ENCODE results near the gene CALML3. TPM values are rescaled to one million over a fixed set of nuclear protein-coding genes. Genes with fewer than 3 reads are reported as not detected.

Gene CALML3
- total RNA-seq, 4 donors from 2014 or later = 196 to 799 (median 315) TPM

DNA sequence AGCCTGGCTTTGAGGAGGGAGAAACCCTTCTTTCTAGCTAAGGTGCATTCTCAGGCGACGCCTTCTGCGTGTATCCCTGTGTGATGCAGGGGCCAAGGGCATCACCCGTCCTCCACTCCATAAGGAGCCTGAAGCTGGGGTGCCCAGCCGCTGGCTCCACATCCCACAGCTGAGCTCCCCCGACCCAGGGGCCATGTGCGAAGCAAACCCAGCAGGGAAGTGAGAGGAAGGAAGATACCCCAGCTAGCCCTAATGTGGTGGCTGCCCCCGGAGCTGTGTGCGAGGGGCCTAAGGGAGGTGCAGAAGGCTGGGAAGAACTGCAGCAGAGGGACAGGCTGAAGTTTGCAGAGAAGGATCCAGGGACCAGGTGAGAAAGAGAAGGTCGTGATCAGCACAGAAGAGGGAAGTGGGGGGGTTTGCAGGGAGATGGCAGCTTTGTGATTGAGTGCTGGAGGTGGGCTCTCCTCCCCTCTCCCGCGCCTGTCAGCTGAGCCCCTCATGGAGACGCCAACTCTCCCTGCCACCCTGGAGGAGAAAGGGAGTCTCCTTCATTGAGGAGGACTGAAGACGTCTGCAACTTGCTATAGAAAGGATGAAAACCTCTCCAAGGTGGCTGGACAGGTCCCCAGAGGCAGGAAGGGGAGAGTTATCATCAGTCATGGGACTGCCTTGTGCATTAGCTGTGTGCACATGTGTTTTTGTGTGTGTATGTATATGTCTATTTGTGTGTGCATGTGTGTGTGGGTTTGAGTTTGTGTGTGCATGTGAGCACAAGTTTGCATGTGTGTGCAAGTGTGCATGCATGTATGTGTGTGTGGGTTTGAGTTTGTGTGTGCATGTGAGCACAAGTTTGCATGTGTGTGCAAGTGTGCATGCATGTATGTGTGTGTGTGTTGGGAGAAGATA, 21.9 kb upstream of the CALML3 start:
- Histone ChIP-seq H3K4me1 (peaks cover 38 to 98% (median 60%) of the 10 kb centered on the region in 3 donors), H3K36me3 (no peaks in the 10 kb centered on the region), H3K27ac (peak overlapping the region; percentile 37 to 92 (median 63)), H3K4me3 (no peak overlapping the region), H3K9me3 (no peaks in the 10 kb centered on the region), H3K27me3 (no peaks in the 10 kb centered on the region)
- WGBS, 2 donors = 50 to 84% methylated on average over 6 to 7 of the region's 14 CpGs
- TF ChIP-seq, protein P1, sequence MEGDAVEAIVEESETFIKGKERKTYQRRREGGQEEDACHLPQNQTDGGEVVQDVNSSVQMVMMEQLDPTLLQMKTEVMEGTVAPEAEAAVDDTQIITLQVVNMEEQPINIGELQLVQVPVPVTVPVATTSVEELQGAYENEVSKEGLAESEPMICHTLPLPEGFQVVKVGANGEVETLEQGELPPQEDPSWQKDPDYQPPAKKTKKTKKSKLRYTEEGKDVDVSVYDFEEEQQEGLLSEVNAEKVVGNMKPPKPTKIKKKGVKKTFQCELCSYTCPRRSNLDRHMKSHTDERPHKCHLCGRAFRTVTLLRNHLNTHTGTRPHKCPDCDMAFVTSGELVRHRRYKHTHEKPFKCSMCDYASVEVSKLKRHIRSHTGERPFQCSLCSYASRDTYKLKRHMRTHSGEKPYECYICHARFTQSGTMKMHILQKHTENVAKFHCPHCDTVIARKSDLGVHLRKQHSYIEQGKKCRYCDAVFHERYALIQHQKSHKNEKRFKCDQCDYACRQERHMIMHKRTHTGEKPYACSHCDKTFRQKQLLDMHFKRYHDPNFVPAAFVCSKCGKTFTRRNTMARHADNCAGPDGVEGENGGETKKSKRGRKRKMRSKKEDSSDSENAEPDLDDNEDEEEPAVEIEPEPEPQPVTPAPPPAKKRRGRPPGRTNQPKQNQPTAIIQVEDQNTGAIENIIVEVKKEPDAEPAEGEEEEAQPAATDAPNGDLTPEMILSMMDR (IDR thresholded peaks at IDR 0.05) = no peak
- TF ChIP-seq POLR2A (IDR thresholded peaks at IDR 0.05) = no peak
- no peak for DNase-seq
- intact Hi-C loops (cut with DNase I) = no loop called here

DNA sequence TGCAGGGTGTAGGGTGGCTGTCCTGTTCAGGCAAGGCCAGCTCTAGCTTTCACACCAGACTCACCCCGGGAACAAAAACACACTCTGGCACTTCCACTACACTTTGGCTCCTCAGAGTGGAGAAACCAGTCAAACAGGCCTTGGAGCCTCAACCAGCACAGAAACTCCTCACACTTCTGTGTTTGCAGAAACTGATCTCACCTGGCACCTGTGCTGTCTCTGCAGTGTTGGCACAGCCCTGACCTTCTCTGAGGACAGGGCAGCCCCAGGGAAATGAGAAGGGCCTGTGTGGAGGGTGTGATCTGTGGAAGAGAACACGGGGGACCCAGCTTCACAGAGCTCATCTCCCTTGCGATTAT, 21.3 kb upstream of the CALML3 start:
- Histone ChIP-seq H3K4me1 (peaks cover 36 to 100% (median 66%) of the 10 kb centered on the region in 3 donors), H3K4me3 (no peak overlapping the region), H3K27me3 (no peaks in the 10 kb centered on the region), H3K36me3 (no peaks in the 10 kb centered on the region), H3K9me3 (no peaks in the 10 kb centered on the region), H3K27ac (peak overlapping the region; percentile 70 to 92 (median 82))
- intact Hi-C loops (cut with DNase I) = no loop called here
- DNase-seq = no peak
- WGBS, 2 donors = 30 to 71% methylated on average over 1 to 3 of the region's 3 CpGs
- no peak for TF ChIP-seq POLR2A (IDR thresholded peaks at IDR 0.05)
- TF ChIP-seq, protein P1 (IDR thresholded peaks at IDR 0.05) = no peak

DNA sequence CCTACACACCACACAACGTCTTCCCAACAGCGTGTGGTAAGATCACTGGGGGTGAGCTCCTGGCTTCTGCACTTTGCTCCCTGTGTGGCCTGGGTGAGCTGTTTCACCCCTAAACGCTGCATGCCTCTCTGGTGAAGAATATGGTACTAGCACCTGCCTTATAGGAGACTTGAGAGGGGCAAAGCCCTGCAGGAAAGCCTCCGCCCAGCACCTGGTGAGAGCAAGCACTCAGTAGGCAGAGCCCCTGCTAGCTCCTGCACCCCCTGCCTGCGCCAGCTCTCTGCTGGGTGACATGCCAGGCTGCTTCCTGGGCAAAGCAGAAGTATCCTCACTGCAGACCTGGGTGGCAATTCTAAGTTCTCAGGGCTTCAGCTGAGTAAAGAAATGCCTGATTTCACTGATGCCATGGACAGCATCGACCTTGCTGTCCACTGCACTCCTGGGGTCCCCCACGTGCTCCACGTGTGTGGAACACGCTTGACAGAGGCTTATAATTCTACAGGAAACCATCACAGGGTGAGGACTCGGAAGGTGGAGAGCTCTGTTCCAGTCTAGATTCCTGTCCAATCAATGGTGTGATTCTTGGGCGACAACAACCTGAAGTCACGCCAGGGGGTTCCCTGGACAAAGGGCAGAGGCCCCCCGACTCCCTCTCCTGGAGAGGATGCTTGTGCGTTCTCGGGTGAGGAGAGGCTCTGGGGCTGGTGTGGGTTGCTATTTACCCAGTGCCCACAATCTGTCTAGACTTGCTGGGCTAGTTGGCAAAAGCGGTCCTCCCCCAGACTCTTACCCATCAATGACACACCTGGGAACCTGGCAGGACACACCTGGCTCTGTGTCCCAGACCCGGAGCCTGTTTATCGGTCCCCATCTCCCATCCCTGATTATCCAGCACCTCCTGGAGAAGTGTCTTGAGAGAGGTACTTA, 20.4 kb upstream of the CALML3 start:
- 43 to 48% methylated on average over 10 to 18 of the region's 18 CpGs for WGBS, 2 donors
- no peaks in the 10 kb centered on the region for H3K9me3 ChIP-seq
- H3K36me3 ChIP-seq = no peaks in the 10 kb centered on the region
- intact Hi-C loops (cut with DNase I) = no loop called here
- TF ChIP-seq POLR2A (IDR thresholded peaks at IDR 0.05) = no peak
- TF ChIP-seq, protein P1 (IDR thresholded peaks at IDR 0.05) = no peak
- H3K27me3 ChIP-seq = no peaks in the 10 kb centered on the region
- no peak for DNase-seq
- H3K4me1 ChIP-seq = peaks cover 33 to 100% (median 61%) of the 10 kb centered on the region in 3 donors
- no peak overlapping the region for H3K4me3 ChIP-seq
- H3K27ac ChIP-seq = peak overlapping the region; percentile 70 to 92 (median 82)

DNA sequence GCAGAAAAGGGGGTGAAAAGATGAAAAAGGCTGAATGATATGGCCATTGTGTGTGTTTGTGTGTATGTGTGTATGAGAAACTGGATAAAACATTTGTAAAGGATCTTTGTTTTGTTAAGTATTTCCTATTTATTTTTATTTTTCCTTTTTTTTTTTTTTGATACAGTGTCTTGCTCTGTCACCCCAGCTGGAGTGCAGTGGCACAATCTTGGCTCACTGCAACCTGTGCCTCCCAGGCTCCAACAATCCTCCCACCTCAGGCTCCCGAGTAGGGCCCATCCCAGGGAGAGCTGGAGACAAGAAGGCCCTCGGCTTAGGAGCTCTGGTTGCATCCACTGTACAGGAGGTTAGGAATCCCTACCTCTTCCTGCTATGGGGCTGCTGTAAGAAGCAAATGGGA, 18.5 kb upstream of the CALML3 start:
- Histone ChIP-seq H3K4me3 (no peak overlapping the region), H3K27me3 (no peaks in the 10 kb centered on the region), H3K27ac (peak overlapping the region; percentile 59 to 92 (median 80)), H3K4me1 (peaks cover 39 to 100% (median 59%) of the 10 kb centered on the region in 3 donors), H3K36me3 (no peaks in the 10 kb centered on the region), H3K9me3 (no peaks in the 10 kb centered on the region)
- TF ChIP-seq, protein P1 (IDR thresholded peaks at IDR 0.05) = no peak
- TF ChIP-seq POLR2A (IDR thresholded peaks at IDR 0.05) = no peak
- DNase-seq = no peak
- WGBS, 2 donors = 0 to 30% methylated on average over 2 of the region's 2 CpGs
- intact Hi-C loops (cut with DNase I) = no loop called here
